CD4-positive, alpha-beta T cell treated with Interleukin-2 at 100 ng/mL for 4 hours (primary cell): ENCODE data around the gene ENO1.

Source experiments
- DNase-seq: peaks from one replicate; pipeline ENCODE4 v3.0.0-alpha.2; 2020; ENCODE audit warnings: low spot score

The ENO1 gene

DNA sequence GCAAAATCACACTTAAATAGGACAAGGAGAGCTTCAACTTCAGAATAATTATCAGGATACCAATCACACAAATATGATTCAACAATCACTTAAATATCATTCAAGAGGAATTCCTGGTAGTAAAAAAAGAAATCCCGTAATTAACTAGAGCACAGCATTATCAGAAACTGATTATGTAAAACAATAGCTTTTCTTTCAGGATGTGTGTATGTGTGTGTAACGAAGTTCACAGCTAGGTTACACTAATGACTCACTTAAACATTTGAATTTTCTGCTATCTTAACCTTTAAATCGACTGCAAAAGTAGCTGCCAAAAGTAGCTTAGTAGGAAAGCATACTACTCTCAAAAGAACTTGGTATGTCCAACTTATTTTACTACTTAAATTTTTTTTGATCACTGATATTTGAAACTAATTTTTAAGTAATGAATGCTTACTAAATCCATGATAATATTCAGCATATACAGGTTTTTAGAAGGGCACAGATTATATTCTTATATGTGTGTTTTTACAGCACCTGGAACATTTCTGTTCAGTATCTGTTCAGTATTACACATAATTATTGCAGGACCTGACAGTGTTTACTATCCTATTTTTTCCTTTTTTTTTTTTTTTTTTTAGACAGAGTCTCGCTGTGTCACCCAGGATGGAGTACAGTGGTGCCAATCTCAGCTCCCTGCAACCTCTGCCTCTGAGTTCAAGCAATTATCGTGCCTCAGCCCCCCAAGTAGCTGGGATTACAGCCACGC, 65.3 kb downstream of the ENO1 start:
- no peak for DNase-seq

- no peak for DNase-seq
Observed at GRCh38 chr1:8812081-8812480, 66.4 kb downstream of the ENO1 start.
